Measurements from ENCODE around the gene SLC16A10. TPM values are rescaled to one million over a fixed set of nuclear protein-coding genes. Genes with fewer than 3 reads are reported as not detected.
"Not testable (repeated sequence)": the region's sequence is repeated elsewhere in the genome, so short reads cannot be mapped to it uniquely, and the experiment has no call there.

SLC16A10 gene
- total RNA-seq, 2 donors from 2014 or later = 8.7 to 13.8 TPM

DNA sequence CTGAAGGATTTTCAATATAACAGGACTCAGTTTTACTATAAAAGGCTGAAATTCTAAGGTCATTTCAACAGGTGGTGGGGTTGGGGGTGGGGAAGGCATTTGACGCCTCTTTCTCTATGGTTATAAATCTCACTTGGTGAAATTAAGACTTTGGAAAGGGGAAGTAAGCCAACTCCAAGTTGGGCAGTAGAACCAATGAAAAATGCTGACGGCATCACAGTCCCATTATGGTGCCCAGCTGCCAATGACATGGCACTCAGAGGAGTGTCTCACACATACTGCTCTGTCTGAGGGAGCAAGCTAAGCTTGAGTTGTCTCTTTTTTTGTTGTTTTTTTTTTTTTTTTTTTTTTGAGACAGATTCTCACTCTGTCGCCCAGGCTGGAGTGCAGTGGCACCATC, 4.7 kb downstream of the SLC16A10 start:
- Mint-ChIP-seq H3K9me3 (peaks cover 8% of the 10 kb centered on the region), H3K36me3 (ENCODE audit: low read depth) (peaks cover 5% of the 10 kb centered on the region), H3K4me3 (no peak overlapping the region), H3K4me1 (peaks cover 43% of the 10 kb centered on the region), H3K27me3 (ENCODE audit: insufficient read depth) (peaks cover 49% of the 10 kb centered on the region), H3K27ac (no peak overlapping the region)
- peaks cover 42% of the 10 kb centered on the region for H3K27me3 ChIP-seq (ENCODE audit: control insufficient read depth, insufficient read depth, low read length, poor library complexity, severe bottlenecking)
- H3K4me3 ChIP-seq (ENCODE audit: low read length) = peak overlapping the region; percentile 25
- TF ChIP-seq, protein P1, sequence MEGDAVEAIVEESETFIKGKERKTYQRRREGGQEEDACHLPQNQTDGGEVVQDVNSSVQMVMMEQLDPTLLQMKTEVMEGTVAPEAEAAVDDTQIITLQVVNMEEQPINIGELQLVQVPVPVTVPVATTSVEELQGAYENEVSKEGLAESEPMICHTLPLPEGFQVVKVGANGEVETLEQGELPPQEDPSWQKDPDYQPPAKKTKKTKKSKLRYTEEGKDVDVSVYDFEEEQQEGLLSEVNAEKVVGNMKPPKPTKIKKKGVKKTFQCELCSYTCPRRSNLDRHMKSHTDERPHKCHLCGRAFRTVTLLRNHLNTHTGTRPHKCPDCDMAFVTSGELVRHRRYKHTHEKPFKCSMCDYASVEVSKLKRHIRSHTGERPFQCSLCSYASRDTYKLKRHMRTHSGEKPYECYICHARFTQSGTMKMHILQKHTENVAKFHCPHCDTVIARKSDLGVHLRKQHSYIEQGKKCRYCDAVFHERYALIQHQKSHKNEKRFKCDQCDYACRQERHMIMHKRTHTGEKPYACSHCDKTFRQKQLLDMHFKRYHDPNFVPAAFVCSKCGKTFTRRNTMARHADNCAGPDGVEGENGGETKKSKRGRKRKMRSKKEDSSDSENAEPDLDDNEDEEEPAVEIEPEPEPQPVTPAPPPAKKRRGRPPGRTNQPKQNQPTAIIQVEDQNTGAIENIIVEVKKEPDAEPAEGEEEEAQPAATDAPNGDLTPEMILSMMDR (conservative IDR thresholded peaks at IDR 0.05) = no peak
- no peak overlapping the region for H3K27ac ChIP-seq (ENCODE audit: low read depth, low read length)
- no peaks in the 10 kb centered on the region for H3K9me3 ChIP-seq (ENCODE audit: control insufficient read depth, low read length)
- H3K36me3 ChIP-seq (ENCODE audit: control insufficient read depth, insufficient read depth, low read length) = no peaks in the 10 kb centered on the region
- no peak overlapping the region for H3K9ac ChIP-seq (ENCODE audit: extremely low read depth, low read length, poor library complexity, severe bottlenecking)
- 80 to 88% methylated on average over 2 to 3 of the region's 3 CpGs for WGBS, 2 experiments (ENCODE audit: insufficient coverage in 1 of 2, insufficient read length in 1 of 2)
- H3K4me1 ChIP-seq (ENCODE audit: control insufficient read depth, insufficient read depth, low read length) = peaks cover 13% of the 10 kb centered on the region
- peak; percentile 49 for DNase-seq

DNA sequence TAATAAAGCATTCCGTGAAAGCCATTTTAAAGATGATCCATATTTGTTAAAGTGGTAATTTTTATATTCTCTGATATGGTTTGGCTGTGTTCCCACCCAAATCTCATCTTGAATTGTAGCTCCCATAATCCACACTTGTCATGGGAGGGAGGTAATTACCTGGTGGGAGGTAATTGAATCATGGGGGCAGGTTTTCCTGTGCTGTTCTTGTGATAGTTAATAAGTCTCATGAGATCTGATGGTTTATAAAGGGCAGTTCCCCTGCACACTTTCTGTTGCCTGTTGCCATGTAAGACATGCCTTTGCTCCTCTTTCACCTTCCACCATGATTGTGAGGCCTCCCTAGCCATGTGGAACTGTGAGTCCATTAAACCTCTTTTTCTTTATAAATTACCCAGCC, 8.2 kb downstream of the SLC16A10 start:
- H3K4me1 Mint-ChIP-seq = peaks cover 22% of the 10 kb centered on the region
- H3K4me3 Mint-ChIP-seq; H3K36me3 ChIP-seq (ENCODE audit: control insufficient read depth, insufficient read depth, low read length); H3K9ac ChIP-seq (ENCODE audit: extremely low read depth, low read length, poor library complexity, severe bottlenecking); DNase-seq; H3K27ac Mint-ChIP-seq; H3K9me3 ChIP-seq (ENCODE audit: control insufficient read depth, low read length); H3K27ac ChIP-seq (ENCODE audit: low read depth, low read length); H3K4me3 ChIP-seq (ENCODE audit: low read length); H3K9me3 Mint-ChIP-seq; H3K4me1 ChIP-seq (ENCODE audit: control insufficient read depth, insufficient read depth, low read length); H3K36me3 Mint-ChIP-seq (ENCODE audit: low read depth): not testable (repeated sequence)
- H3K27me3 Mint-ChIP-seq (ENCODE audit: insufficient read depth) = peaks cover 22% of the 10 kb centered on the region
- peaks cover 12% of the 10 kb centered on the region for H3K27me3 ChIP-seq (ENCODE audit: control insufficient read depth, insufficient read depth, low read length, poor library complexity, severe bottlenecking)
- 100% methylated on average over 1 of the region's 1 CpG; no CpG with 5 or more reads in 1 of the 2 experiments for WGBS, 2 experiments (ENCODE audit: insufficient coverage in 1 of 2, insufficient read length in 1 of 2)

- Mint-ChIP-seq H3K27ac (no peak overlapping the region), H3K9me3 (peaks cover 8% of the 10 kb centered on the region), H3K27me3 (ENCODE audit: insufficient read depth) (peaks cover 18% of the 10 kb centered on the region), H3K36me3 (ENCODE audit: low read depth) (peaks cover 5% of the 10 kb centered on the region), H3K4me3 (no peak overlapping the region), H3K4me1 (peaks cover 15% of the 10 kb centered on the region)
- Histone ChIP-seq H3K4me1 (ENCODE audit: control insufficient read depth, insufficient read depth, low read length) (peaks cover 3% of the 10 kb centered on the region), H3K27me3 (ENCODE audit: control insufficient read depth, insufficient read depth, low read length, poor library complexity, severe bottlenecking) (peaks cover 8% of the 10 kb centered on the region), H3K27ac (ENCODE audit: low read depth, low read length) (no peak overlapping the region), H3K9me3 (ENCODE audit: control insufficient read depth, low read length) (no peaks in the 10 kb centered on the region), H3K4me3 (ENCODE audit: low read length) (no peak overlapping the region), H3K9ac (ENCODE audit: extremely low read depth, low read length, poor library complexity, severe bottlenecking) (no peak overlapping the region), H3K36me3 (ENCODE audit: control insufficient read depth, insufficient read depth, low read length) (no peaks in the 10 kb centered on the region)
- TF ChIP-seq, protein P1 (conservative IDR thresholded peaks at IDR 0.05) = no peak
- WGBS, 2 experiments (ENCODE audit: insufficient coverage in 1 of 2, insufficient read length in 1 of 2) = 92 to 100% methylated on average over 2 to 3 of the region's 3 CpGs
- DNase-seq = no peak
These were observed 8.9 kb downstream of the SLC16A10 start for GRCh38 chr6:111096246-111096645.

GRCh38 chr6:111098597-111098996, 11.3 kb downstream of the SLC16A10 start:
- Histone ChIP-seq H3K9ac (ENCODE audit: extremely low read depth, low read length, poor library complexity, severe bottlenecking) (no peak overlapping the region), H3K27me3 (ENCODE audit: control insufficient read depth, insufficient read depth, low read length, poor library complexity, severe bottlenecking) (peaks cover 8% of the 10 kb centered on the region), H3K4me1 (ENCODE audit: control insufficient read depth, insufficient read depth, low read length) (no peaks in the 10 kb centered on the region), H3K9me3 (ENCODE audit: control insufficient read depth, low read length) (no peaks in the 10 kb centered on the region), H3K4me3 (ENCODE audit: low read length) (no peak overlapping the region), H3K36me3 (ENCODE audit: control insufficient read depth, insufficient read depth, low read length) (no peaks in the 10 kb centered on the region), H3K27ac (ENCODE audit: low read depth, low read length) (no peak overlapping the region)
- no peak for DNase-seq
- peaks cover 5% of the 10 kb centered on the region for H3K36me3 Mint-ChIP-seq (ENCODE audit: low read depth)
- H3K27ac Mint-ChIP-seq = no peak overlapping the region
- H3K4me1 Mint-ChIP-seq = no peaks in the 10 kb centered on the region
- H3K9me3 Mint-ChIP-seq = peaks cover 8% of the 10 kb centered on the region
- TF ChIP-seq, protein P1 (conservative IDR thresholded peaks at IDR 0.05) = no peak
- WGBS, 2 experiments (ENCODE audit: insufficient coverage in 1 of 2, insufficient read length in 1 of 2) = 87 to 90% methylated on average over 2 of the region's 2 CpGs
- H3K4me3 Mint-ChIP-seq = no peak overlapping the region
- peaks cover 14% of the 10 kb centered on the region for H3K27me3 Mint-ChIP-seq (ENCODE audit: insufficient read depth)
